Measurements from ENCODE around the gene TAF9.

The TAF9 gene

GRCh38 chr5:69369340-69370121, at the start of gene TAF9, which contains the start of the genes AK6 and RAD17:
Gene TAF9 (minus strand): TSS chr5:69369520. CDS start chr5:69365737, 3,783 bp downstream.
Gene AK6 (minus strand): TSS chr5:69369520. CDS start chr5:69369490, 30 bp downstream.
Gene RAD17 (plus strand): TSS chr5:69369818. CDS start chr5:69372209, 2,391 bp downstream.
- peak; percentile 91 to 94 for DNase-seq

GRCh38 chr5:69418554-69418953, 49.2 kb upstream of the TAF9 start:
- DNase-seq = no peak

- no peak for DNase-seq
These were observed 47.4 kb upstream of the TAF9 start for GRCh38 chr5:69416699-69417098.

GRCh38 chr5:69416180-69416579, 46.9 kb upstream of the TAF9 start:
- DNase-seq = no peak

- DNase-seq = no peak
These were observed 46.3 kb upstream of the TAF9 start for GRCh38 chr5:69415584-69415958.

GRCh38 chr5:69414885-69415583, 45.7 kb upstream of the TAF9 start, which contains the start of gene MARVELD2:
Gene MARVELD2 (plus strand): TSS chr5:69415116. CDS start chr5:69419386, 4,270 bp downstream.
- peak; percentile 55 to 57 for DNase-seq

- DNase-seq = no peak
These were observed 35.5 kb upstream of the TAF9 start for GRCh38 chr5:69404659-69405330.

GRCh38 chr5:69378376-69378775, 9.1 kb upstream of the TAF9 start:
- DNase-seq = no peak

- DNase-seq = no peak
These were observed 5.7 kb upstream of the TAF9 start for GRCh38 chr5:69374911-69375446.

- DNase-seq = no peak
These were observed 3.1 kb upstream of the TAF9 start for GRCh38 chr5:69372394-69372793.

GRCh38 chr5:69370335-69370734, 1.0 kb upstream of the TAF9 start:
- DNase-seq = peak; percentile 17 to 29

- DNase-seq = peak; percentile 14 to 21
These were observed 621 bp downstream of the TAF9 start for GRCh38 chr5:69368458-69369339.

GRCh38 chr5:69367697-69368279, 1.5 kb downstream of the TAF9 start:
- DNase-seq = no peak

- no peak for DNase-seq
These were observed 4.5 kb downstream of the TAF9 start for GRCh38 chr5:69364850-69365249.

- DNase-seq = no peak
These were observed 4.9 kb downstream of the TAF9 start for GRCh38 chr5:69364414-69364813.

- no peak for DNase-seq
These were observed 8.9 kb downstream of the TAF9 start for GRCh38 chr5:69360442-69360841.

- no peak for DNase-seq
These were observed 9.6 kb downstream of the TAF9 start for GRCh38 chr5:69359699-69360098.

GRCh38 chr5:69350664-69351063, 18.7 kb downstream of the TAF9 start:
- no peak for DNase-seq

- DNase-seq = no peak
These were observed 26.2 kb downstream of the TAF9 start for GRCh38 chr5:69343083-69343482.

GRCh38 chr5:69341520-69342161, 27.7 kb downstream of the TAF9 start:
- DNase-seq = no peak

GRCh38 chr5:69335341-69335935, 33.9 kb downstream of the TAF9 start:
- no peak for DNase-seq

All from activated CD4-positive, alpha-beta T cell treated with anti-CD3 and anti-CD28 coated beads, Interleukin-2, amount 50 U/mL, for 48 hours (primary cell).